H54 (cell line): ENCODE results near the gene ZNF32.

Source experiments
- DNase-seq: peaks from one replicate; pipeline ENCODE4 v3.0.0; 2011; ENCODE audit warnings: low spot score, mixed read lengths; ENCODE audit not compliant: insufficient read length
- FAIRE-seq: peaks from 3 replicates; lab custom pipeline; 2011; peaks lifted over from hg19 to GRCh38; lab: Jason Lieb, UNC
- POLR2A ChIP-seq: IDR thresholded peaks from 2 replicates; pipeline ENCODE4 v1.6.1; 2011; ENCODE audit warnings: low read depth, mild to moderate bottlenecking, low read length

ZNF32 gene

GRCh38 chr10:43686414-43686813, 37.7 kb upstream of the ZNF32 start:
- no peak for TF ChIP-seq POLR2A
- FAIRE-seq (no peak), DNase-seq (no peak)

GRCh38 chr10:43685744-43686143, 37.1 kb upstream of the ZNF32 start:
- FAIRE-seq = no peak
- no peak for DNase-seq
- no peak for TF ChIP-seq POLR2A

- TF ChIP-seq POLR2A = no peak
- FAIRE-seq = no peak
- DNase-seq = no peak
These were observed 35.5 kb upstream of the ZNF32 start for GRCh38 chr10:43684292-43684559.

- no peak for TF ChIP-seq POLR2A
- FAIRE-seq (no peak), DNase-seq (no peak)
These were observed 35.0 kb upstream of the ZNF32 start for GRCh38 chr10:43683451-43684291.

GRCh38 chr10:43682956-43683355, 34.3 kb upstream of the ZNF32 start:
- FAIRE-seq (no peak), DNase-seq (no peak)
- TF ChIP-seq POLR2A = no peak

GRCh38 chr10:43681721-43682120, 33.0 kb upstream of the ZNF32 start:
- DNase-seq (no peak), FAIRE-seq (no peak)
- no peak for TF ChIP-seq POLR2A

- no peak for FAIRE-seq
- DNase-seq = no peak
- TF ChIP-seq POLR2A = no peak
These were observed 32.5 kb upstream of the ZNF32 start for GRCh38 chr10:43681220-43681619.

GRCh38 chr10:43680035-43680434, 31.4 kb upstream of the ZNF32 start:
- TF ChIP-seq POLR2A = no peak
- FAIRE-seq = no peak
- no peak for DNase-seq

GRCh38 chr10:43679509-43679908, 30.8 kb upstream of the ZNF32 start:
- TF ChIP-seq POLR2A = no peak
- DNase-seq (no peak), FAIRE-seq (no peak)

GRCh38 chr10:43678654-43679053, 30.0 kb upstream of the ZNF32 start:
- FAIRE-seq (no peak), DNase-seq (no peak)
- no peak for TF ChIP-seq POLR2A

GRCh38 chr10:43676901-43677300, 28.2 kb upstream of the ZNF32 start:
- TF ChIP-seq POLR2A = no peak
- DNase-seq (no peak), FAIRE-seq (no peak)

GRCh38 chr10:43676331-43676730, 27.6 kb upstream of the ZNF32 start:
- no peak for TF ChIP-seq POLR2A
- DNase-seq (no peak), FAIRE-seq (no peak)

GRCh38 chr10:43674553-43675210, 26.0 kb upstream of the ZNF32 start:
- TF ChIP-seq POLR2A = no peak
- DNase-seq (no peak), FAIRE-seq (no peak)

GRCh38 chr10:43673471-43673870, 24.8 kb upstream of the ZNF32 start:
- FAIRE-seq (no peak), DNase-seq (no peak)
- TF ChIP-seq POLR2A = no peak
